ENCODE measurements around the gene TNRC6B.

TNRC6B gene

DNA sequence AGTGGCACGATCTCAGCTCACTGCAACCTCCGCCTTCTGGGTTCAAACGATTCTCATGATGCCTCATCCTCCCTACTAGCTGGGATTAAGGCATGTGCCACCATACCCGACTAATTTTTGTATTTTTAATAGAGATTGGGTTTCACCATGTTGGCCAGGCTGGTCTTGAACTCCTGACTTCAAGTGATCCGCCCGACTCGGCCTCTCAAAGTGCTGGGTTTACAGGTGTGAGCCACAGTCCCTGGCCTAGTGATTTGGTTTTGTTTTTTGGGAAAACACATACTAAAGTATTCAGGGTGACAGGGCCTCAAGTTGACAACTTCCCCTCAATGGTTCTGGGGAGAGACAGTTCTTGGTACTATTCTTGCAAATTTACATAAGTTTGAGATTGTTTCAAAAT lies 22.1 kb downstream of the TNRC6B start:
- TF ChIP-seq, protein P1, sequence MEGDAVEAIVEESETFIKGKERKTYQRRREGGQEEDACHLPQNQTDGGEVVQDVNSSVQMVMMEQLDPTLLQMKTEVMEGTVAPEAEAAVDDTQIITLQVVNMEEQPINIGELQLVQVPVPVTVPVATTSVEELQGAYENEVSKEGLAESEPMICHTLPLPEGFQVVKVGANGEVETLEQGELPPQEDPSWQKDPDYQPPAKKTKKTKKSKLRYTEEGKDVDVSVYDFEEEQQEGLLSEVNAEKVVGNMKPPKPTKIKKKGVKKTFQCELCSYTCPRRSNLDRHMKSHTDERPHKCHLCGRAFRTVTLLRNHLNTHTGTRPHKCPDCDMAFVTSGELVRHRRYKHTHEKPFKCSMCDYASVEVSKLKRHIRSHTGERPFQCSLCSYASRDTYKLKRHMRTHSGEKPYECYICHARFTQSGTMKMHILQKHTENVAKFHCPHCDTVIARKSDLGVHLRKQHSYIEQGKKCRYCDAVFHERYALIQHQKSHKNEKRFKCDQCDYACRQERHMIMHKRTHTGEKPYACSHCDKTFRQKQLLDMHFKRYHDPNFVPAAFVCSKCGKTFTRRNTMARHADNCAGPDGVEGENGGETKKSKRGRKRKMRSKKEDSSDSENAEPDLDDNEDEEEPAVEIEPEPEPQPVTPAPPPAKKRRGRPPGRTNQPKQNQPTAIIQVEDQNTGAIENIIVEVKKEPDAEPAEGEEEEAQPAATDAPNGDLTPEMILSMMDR (IDR thresholded peaks at IDR 0.05; ENCODE audit: low read depth, low read length): no peak
- Histone ChIP-seq H3K4me1 (peaks cover 28% of the 10 kb centered on the region), H3K36me3 (no peaks in the 10 kb centered on the region), H3K4me3 (ENCODE audit: low read depth, low read length) (no peak overlapping the region), H3K9me3 (no peaks in the 10 kb centered on the region), H3K27me3 (no peaks in the 10 kb centered on the region)
- DNase-seq: no peak

DNA sequence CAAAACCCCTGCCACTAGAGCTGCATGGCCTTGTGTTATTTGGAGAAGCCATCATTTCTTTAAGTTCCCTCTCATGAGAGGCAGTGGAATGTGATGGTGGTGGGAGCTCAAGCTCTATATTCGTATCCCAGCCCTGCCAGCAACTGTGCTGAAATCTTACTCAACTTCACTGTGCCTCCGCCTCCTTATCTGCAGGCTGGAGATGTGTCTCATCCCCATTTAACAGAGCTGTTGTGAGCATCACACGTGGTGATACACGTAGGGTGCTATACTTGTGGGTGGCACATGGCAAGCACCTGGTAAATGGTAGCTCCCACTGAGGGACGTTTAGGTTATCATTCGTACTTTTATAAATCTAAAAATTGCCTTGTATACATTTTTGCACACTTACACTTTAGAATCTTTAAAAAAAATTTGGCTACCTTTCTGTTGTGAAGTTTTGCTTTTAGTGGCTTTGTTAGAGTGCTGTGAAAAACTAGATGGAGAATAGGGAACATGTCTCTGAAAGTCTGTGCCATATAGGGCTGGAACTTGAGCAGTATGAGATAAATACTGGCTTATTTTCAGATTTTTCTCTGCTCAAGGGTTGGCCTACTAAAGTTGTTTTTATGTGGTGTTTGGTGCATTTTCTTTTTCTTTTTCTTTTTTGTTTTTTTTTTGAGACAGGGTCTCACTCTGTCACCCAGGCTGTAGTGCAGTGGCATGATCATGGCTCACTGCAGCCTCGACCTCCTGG lies 23.2 kb downstream of the TNRC6B start:
- DNase-seq: no peak
- Histone ChIP-seq H3K4me1 (peaks cover 37% of the 10 kb centered on the region), H3K36me3 (no peaks in the 10 kb centered on the region), H3K9me3 (no peaks in the 10 kb centered on the region), H3K4me3 (ENCODE audit: low read depth, low read length) (no peak overlapping the region), H3K27me3 (no peaks in the 10 kb centered on the region)
- TF ChIP-seq, protein P1 (IDR thresholded peaks at IDR 0.05; ENCODE audit: low read depth, low read length): no peak

DNA sequence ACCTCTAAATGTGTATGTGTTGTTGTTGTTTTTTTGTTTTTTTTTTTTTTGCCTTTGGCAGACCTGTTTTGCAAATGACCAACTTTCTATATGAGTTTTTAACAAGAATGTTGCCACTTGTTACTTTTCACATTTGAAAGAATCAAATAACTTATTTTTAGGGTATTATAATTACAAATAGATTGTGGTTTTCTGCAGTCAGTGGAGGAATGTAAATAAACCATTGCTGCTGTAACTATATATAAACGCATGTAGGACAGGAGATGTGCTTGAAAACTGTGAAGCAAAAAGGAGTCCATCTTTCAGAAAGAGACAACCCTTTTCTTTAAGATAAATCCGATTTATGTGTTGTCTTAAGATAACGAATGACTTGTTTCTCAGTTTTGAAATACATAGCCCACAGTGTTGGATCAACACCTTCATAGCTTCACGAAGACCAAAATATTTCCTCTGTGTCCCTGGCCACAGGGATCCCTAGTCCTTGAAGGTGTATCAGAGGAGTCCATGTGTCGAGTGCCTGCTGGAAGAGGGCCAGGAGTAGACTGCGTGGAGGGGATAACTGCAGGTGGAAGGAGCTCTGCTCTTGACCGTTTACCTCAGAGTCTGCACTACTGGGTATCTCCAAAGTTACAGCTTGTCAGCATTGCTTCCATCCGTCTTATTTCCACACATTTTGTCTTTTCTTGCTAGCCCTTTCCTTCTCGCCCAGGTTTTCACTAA lies 24.7 kb downstream of the TNRC6B start:
- Histone ChIP-seq H3K36me3 (no peaks in the 10 kb centered on the region), H3K4me3 (ENCODE audit: low read depth, low read length) (no peak overlapping the region), H3K4me1 (peaks cover 37% of the 10 kb centered on the region), H3K27me3 (no peaks in the 10 kb centered on the region), H3K9me3 (no peaks in the 10 kb centered on the region)
- TF ChIP-seq, protein P1 (IDR thresholded peaks at IDR 0.05; ENCODE audit: low read depth, low read length): no peak
- no peak for DNase-seq

DNA sequence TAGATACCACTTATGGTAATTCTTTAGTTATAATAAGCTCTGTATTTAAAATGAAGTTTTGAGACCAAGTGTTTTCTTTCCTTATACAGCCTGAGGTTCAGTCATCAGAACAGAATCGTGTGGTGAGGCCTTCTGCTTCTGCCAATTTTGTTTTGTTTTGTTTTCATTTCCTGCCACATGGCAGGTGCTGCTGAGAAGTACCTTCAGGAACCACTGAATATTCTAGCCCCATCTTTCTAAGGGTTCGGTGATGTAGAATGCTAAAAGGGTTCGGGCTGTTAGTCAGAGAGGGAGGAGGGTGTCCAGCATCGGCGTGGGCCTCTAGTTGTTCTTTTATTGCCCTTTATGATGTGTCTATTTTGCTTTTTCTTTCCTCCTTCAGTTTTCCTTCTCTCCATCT lies 25.8 kb downstream of the TNRC6B start:
- Histone ChIP-seq H3K4me1 (peaks cover 34% of the 10 kb centered on the region), H3K36me3 (no peaks in the 10 kb centered on the region), H3K4me3 (ENCODE audit: low read depth, low read length) (peak overlapping the region; percentile 14), H3K9me3 (no peaks in the 10 kb centered on the region), H3K27me3 (no peaks in the 10 kb centered on the region)
- DNase-seq: no peak
- TF ChIP-seq, protein P1 (IDR thresholded peaks at IDR 0.05; ENCODE audit: low read depth, low read length): no peak

DNA sequence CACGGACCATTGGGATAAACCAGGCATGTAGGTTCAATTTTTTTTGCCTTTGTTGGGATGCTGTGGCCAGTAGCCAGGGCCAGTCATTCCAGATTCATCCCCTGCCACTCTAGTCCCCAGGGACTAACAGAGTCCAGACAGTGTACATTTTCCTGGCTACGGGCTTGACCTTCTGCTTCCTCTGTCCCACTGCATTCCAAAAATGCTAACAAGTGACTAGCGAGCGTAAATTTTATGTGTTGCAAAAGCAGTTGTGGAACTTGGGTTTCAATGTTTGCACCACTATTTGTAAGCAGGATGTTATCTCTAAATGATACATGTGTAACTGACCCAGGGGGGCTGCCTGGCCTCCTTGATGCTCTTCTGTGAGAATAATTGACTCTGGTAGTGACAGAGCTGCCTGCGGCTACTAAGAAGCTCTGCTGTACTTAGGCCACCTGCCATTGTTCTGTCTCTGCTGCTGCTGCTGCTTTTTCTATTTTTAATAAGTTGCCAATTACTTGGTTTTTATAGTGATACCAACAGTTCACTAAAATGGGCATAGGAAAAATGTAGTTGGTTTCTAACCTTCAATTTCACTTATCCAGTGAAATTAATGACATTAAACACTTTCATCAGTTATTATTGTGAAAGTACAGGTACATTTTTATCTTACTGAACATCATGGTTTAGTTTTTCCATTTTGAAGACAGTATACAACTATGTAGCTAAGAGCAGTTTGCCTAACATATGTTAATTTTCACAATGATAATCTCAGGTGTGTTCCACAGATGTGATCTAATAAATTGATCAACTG lies 26.8 kb downstream of the TNRC6B start:
- Histone ChIP-seq H3K27me3 (no peaks in the 10 kb centered on the region), H3K36me3 (no peaks in the 10 kb centered on the region), H3K4me3 (ENCODE audit: low read depth, low read length) (peak overlapping the region; percentile 14), H3K9me3 (no peaks in the 10 kb centered on the region), H3K4me1 (peaks cover 30% of the 10 kb centered on the region)
- peak; percentile 87 for DNase-seq
- TF ChIP-seq, protein P1 (IDR thresholded peaks at IDR 0.05; ENCODE audit: low read depth, low read length): no peak

Measured in BE2C (cell line).